Activated T-helper 2 cell treated with anti-CD3 and anti-CD28 coated beads, Interferon-gamma antibody, Interleukin-2, Interleukin-4, amounts not matched to agents 10 μg/mL and 5 μg/mL and 100 μg/mL, durations not matched to agents 14 hours and 24 hours and 36 hours (primary cell): Measurements from ENCODE around the gene ELP2. TPM values are rescaled to one million over a fixed set of nuclear protein-coding genes. Genes with fewer than 3 reads are reported as not detected.
A peak's percentile ranks its signal among the peaks of the same experiment; 100 is the strongest.

Experiments
- DNase-seq: peaks from one replicate; pipeline ENCODE4 v3.0.0; 2021; ENCODE audit warnings: low spot score
- H3K27ac Mint-ChIP-seq: one replicate; pipeline ENCODE4 v1.8.0; 2021; ENCODE audit warnings: mixed read lengths
- H3K27me3 Mint-ChIP-seq: one replicate; pipeline ENCODE4 v1.8.0; 2021; ENCODE audit warnings: low read depth, mixed read lengths
- H3K36me3 Mint-ChIP-seq: one replicate; pipeline ENCODE4 v1.8.0; 2021; ENCODE audit warnings: low read depth, mixed read lengths
- H3K4me1 Mint-ChIP-seq: one replicate; pipeline ENCODE4 v1.8.0; 2021; ENCODE audit warnings: low read depth, mixed read lengths
- H3K4me3 Mint-ChIP-seq: one replicate; pipeline ENCODE4 v1.8.0; 2021; ENCODE audit warnings: low read depth, mild to moderate bottlenecking, moderate library complexity, mixed read lengths
- H3K9me3 Mint-ChIP-seq: one replicate; pipeline ENCODE4 v1.8.0; 2021; ENCODE audit warnings: mixed read lengths
- intact Hi-C: fragments of 100-400 bp; cut with micrococcal nuclease; formaldehyde crosslinking; loops from one replicate; pipeline ENCODE4 v1.15.1; 2023
- total RNA-seq: library from RNA; stranded (reverse); gene quantifications from 2 replicates; pipeline ENCODE4 v1.2.3, GENCODE V29; 2022

The ELP2 gene
- total RNA-seq, 1 donor from 2014 or later = 93.3 TPM

DNA sequence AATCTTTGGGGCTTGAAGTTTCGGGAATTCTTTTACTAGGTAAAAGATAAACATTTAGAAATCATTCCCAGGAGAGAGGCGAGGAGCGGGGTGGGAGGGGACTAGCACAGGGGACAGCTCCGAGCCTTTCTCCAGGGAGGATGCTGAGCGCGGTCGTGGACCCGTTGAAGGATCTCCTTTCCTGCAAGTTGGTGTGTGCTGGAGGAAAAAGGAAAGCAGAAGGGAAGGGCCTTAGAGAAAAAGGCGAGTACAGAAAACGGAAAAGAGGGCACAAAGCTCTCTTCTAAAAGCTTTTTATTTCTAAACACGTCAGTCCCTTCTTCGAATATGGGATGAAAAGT is 1.2 kb upstream of the ELP2 start:
- Mint-ChIP-seq H3K4me3 (peak overlapping the region; percentile 95), H3K9me3 (no peaks in the 10 kb centered on the region), H3K4me1 (peaks cover 46% of the 10 kb centered on the region), H3K27ac (peak overlapping the region; percentile 85), H3K36me3 (peaks cover 56% of the 10 kb centered on the region), H3K27me3 (no peaks in the 10 kb centered on the region)
- intact Hi-C loops = loop anchor here (2.0 to 5.0 kb wide), 4 partner anchors 111 to 1086 kb away; partner anchors contain the start of genes KIAA1328, MAPRE2, TPGS2 and ZNF397
- no peak for DNase-seq

DNA sequence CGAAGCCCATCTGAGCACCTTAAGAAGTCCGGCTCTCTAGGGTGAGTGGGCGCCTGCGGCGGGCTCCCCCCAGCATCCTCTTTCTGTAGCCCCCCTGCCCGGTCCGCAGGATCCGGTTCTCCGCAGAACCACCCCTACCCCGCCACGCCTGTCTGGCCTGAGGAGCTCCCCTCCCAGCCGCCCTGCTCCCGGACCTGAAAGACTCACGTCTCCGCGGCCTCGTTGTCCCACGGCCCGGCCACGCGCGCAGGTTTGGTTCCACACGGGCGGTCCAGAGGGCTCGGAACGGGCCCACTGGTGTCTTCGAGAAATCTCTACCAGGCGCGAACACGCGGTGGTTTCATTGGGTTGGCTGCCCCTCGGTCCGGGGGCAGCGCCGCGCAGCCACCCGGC is 796 bp upstream of the ELP2 start:
- Mint-ChIP-seq H3K27me3 (no peaks in the 10 kb centered on the region), H3K36me3 (peaks cover 56% of the 10 kb centered on the region), H3K9me3 (no peaks in the 10 kb centered on the region), H3K27ac (peak overlapping the region; percentile 93), H3K4me3 (peak overlapping the region; percentile 95), H3K4me1 (peaks cover 44% of the 10 kb centered on the region)
- no peak for DNase-seq
- intact Hi-C loops = loop anchor here (1.0 to 5.0 kb wide), 6 partner anchors 62 to 1087 kb away; partner anchors contain the start of genes KIAA1328, MAPRE2, RMP24 and RPRD1A

DNA sequence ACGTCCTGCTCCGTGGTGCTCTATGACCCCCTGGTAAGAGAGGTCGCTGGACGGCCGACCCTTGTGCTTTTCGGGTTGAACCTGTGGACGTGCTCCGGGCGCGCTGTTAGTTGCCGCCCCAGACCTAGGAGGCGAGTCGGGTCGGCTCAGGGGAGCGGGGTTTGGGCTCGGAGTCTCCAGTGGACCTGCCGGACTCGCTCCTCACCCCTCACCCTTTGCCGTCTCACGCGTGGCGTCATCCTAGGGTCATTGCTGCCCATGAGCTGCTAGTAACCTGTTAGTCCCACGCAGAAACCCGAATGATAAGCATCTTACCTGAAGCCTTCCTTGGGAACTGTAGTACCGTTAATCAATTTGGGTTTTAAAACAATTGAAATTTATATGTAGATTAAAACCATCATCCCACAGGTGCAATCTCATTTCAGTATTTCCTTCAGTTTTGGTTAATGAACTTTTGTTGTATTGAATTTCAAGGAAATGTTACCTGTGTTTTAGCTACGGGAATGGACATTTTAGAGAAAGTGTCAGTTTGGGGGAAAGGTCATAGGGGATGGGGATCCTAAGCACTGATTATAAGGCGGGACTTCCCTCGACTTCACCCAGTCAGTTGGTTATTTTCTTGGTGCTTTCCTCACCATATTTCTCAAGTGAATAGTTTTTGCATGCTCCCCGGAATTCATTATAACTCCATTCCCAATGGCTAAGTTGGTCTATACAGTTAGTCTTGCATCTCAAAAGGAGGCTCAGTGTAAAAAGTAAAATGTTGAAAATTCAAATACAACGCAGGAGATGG is 536 bp downstream of the ELP2 start:
- DNase-seq = no peak
- intact Hi-C loops = no loop called here
- Mint-ChIP-seq H3K27ac (peak overlapping the region; percentile 93), H3K27me3 (no peaks in the 10 kb centered on the region), H3K4me1 (peaks cover 43% of the 10 kb centered on the region), H3K36me3 (peaks cover 45% of the 10 kb centered on the region), H3K9me3 (no peaks in the 10 kb centered on the region), H3K4me3 (peak overlapping the region; percentile 95)

DNA sequence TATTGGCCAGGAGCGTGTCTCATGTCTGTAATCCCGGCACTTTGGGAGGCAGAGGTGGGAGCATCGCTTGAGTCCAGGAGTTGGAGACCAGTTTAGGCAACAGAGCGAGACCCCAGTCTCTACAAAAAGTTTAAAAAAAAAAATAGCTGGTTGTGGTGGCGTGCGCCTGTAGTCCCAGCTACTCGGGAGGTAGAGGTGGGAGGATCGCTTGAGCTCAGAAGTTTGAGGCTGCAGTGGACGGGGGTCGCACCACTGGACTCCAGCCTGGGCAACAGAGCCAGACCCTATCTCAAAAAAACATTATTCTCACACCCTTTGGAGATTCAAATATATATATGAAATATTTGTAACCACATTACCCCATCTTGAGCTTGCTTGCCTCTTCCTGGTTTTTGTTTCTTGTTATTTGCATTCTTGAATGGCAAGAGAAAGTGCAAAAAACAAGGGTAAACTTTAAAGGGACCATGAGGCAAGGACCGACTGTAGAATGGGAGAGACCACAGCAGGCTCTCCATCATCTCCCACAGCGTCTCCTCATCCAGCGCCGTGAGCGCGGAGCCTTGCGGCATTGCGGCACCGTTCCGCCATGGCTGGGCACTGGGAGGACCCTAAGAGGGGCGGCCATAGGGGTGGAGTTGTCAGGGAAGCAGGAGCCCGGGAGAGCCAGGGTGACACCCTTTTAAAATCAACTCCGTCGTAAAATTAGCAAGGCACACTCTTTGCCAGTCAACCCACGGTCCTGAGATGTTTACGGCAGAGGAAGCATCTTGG is 1.4 kb downstream of the ELP2 start:
- H3K36me3 Mint-ChIP-seq = peaks cover 46% of the 10 kb centered on the region
- H3K4me1 Mint-ChIP-seq = peaks cover 39% of the 10 kb centered on the region
- intact Hi-C loops = no loop called here

DNA sequence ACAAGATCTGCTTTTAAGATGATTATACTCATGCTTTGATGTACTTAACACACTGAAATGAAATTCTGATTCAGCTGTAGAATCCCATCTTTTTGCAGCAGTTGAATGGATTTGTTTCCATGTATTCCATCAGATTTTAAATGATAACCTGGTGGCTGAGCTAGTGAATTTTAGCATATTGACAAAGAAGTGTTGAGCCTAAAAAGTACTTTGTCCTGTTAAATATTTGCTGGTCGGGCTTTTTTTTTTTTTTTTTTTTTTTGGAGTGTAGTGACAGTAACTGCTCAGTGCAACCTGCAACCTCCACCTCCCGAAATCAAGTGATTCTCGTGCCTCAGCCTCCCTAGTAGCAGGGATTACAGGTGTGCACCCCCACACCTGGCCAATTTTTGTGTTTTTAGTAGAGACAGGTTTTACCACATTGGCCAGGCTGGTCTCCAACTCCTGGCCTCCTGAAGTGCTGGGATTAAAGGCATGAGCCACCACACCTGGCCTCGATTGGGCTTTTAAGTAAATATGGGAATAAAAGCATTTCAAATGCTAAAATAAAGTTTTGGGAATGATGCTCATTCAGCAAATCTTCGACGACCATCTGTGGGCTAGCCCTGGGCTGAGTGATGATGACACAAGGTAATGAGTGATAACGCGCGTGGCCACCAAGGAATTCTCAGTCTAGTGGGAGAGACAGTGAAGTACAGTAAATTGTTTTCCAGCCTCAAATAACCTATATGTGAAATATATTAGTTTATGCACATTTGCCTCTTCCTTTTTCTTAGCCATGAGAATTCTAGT is 2.2 kb downstream of the ELP2 start:
- H3K4me1 Mint-ChIP-seq = peaks cover 31% of the 10 kb centered on the region
- H3K36me3 Mint-ChIP-seq = peaks cover 46% of the 10 kb centered on the region
- H3K4me3 Mint-ChIP-seq = peak overlapping the region; percentile 45
- H3K27me3 Mint-ChIP-seq = no peaks in the 10 kb centered on the region
- no peak for DNase-seq
- H3K27ac Mint-ChIP-seq = no peak overlapping the region
- intact Hi-C loops = no loop called here
- no peaks in the 10 kb centered on the region for H3K9me3 Mint-ChIP-seq

More for the DNA sequence above, 1.4 kb downstream of the ELP2 start:
- Mint-ChIP-seq H3K9me3 (no peaks in the 10 kb centered on the region), H3K27ac (peak overlapping the region; percentile 93), H3K4me3 (peak overlapping the region; percentile 95), H3K27me3 (no peaks in the 10 kb centered on the region)
- no peak for DNase-seq

DNA sequence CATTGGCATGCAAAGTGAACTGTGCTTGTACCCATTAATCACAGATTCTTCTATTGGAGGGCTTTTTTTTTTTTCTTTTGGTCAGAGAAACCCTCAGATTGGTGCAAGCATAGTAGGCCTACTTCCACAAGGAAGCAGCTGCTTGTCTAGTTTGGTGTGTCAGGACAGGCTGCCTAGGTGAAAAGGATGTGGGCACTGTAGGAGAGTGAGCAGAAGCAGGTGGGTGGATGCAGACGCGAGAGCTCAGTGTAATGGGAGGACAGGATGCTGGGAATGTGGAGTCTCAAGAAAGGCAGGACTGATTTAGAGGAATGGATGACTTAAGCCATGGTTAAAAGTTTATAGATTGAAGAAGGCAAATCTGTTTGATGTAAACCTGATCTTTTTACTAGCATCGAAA is 3.1 kb downstream of the ELP2 start:
- H3K4me3 Mint-ChIP-seq = no peak overlapping the region
- H3K4me1 Mint-ChIP-seq = peaks cover 26% of the 10 kb centered on the region
- peaks cover 50% of the 10 kb centered on the region for H3K36me3 Mint-ChIP-seq
- DNase-seq = no peak
- H3K9me3 Mint-ChIP-seq = no peaks in the 10 kb centered on the region
- intact Hi-C loops = no loop called here
- no peaks in the 10 kb centered on the region for H3K27me3 Mint-ChIP-seq
- no peak overlapping the region for H3K27ac Mint-ChIP-seq

DNA sequence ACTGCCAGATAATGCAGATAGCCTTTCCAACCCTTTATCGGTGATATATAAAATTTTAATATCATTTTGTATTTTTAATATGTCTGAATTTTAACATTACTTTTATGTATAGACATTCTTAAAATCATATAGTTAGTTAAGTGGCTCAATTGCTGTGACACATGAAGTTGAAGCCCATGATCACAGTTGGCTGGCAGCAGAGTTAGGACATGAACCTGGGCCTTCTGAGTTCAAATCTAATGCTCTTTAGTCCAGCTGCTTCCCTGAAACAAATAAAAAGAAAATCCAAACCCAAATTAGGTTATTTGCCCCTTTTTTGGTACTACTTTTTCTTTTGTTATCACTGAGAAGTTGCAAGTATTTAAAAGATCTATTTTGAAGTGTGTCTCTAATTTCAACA is 5.6 kb downstream of the ELP2 start:
- peaks cover 19% of the 10 kb centered on the region for H3K4me1 Mint-ChIP-seq

DNA sequence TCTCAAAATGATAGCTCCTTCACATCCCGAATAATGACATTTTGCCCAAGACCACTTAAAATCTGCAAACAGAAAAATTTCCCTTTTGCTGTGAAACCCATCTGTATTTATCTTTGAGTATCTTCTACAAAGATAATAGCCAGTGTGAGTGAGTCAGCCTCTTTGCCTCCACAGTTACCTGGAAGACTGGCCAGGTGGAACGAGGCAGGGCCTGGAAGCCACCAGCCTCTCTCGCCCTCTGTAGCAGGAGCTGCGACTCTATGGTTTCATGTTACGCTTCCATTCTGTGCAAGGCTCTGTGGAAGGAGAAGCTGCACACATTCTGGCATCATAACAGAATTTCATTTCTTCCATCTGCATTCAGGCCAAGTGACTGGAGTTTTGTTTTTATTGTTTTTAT is 9.5 kb downstream of the ELP2 start:
- Mint-ChIP-seq H3K4me1 (peaks cover 9% of the 10 kb centered on the region), H3K27me3 (no peaks in the 10 kb centered on the region), H3K4me3 (no peak overlapping the region), H3K36me3 (peaks cover 68% of the 10 kb centered on the region), H3K9me3 (no peaks in the 10 kb centered on the region), H3K27ac (no peak overlapping the region)
- intact Hi-C loops = no loop called here
- DNase-seq = no peak

More for the DNA sequence above, 5.6 kb downstream of the ELP2 start:
- Mint-ChIP-seq H3K9me3 (no peaks in the 10 kb centered on the region), H3K4me3 (no peak overlapping the region), H3K27me3 (no peaks in the 10 kb centered on the region), H3K27ac (no peak overlapping the region), H3K36me3 (peaks cover 62% of the 10 kb centered on the region)
- intact Hi-C loops = no loop called here
- DNase-seq = no peak

DNA sequence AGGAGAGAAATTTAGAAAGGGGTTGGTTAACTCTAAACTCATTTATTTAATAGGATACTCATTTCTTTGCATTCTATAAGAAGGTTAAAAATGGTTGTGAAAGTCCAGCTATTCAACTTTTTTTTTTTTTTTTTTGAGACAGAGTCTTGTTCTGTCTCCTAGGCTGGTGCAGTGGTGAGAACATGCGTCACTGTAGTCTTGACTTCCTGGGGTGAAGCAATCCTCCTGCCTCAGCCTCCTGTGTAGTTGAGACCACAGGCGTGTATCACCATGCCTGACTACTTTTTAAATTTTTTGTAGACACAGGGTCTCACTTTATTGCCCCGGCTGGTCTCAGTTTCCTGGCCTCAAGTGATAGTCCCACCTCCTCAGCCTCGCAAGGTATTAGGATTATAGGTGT is 11.9 kb downstream of the ELP2 start:
- H3K4me3 Mint-ChIP-seq = no peak overlapping the region
- H3K36me3 Mint-ChIP-seq = peaks cover 75% of the 10 kb centered on the region
- H3K9me3 Mint-ChIP-seq = no peaks in the 10 kb centered on the region
- intact Hi-C loops = no loop called here
- no peaks in the 10 kb centered on the region for H3K27me3 Mint-ChIP-seq
- DNase-seq = no peak
- H3K4me1 Mint-ChIP-seq = peaks cover 9% of the 10 kb centered on the region
- H3K27ac Mint-ChIP-seq = no peak overlapping the region

DNA sequence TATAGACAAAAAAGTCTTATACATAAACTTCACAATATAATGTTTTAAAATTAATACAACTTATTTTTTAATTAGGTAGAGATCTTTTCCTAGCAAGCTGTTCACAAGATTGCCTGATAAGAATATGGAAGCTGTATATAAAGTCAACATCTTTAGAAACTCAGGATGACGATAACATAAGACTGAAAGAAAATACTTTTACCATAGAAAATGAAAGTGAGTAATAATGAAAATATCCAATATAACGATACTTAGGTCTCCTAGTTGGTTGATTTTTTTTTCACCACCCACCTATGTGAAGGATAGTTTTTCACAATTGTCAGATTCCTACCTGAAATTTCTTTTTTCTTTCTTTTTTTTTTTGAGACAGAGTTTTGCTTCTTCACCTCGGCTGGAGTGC is 13.1 kb downstream of the ELP2 start:
- no peak for DNase-seq
- H3K36me3 Mint-ChIP-seq = peaks cover 76% of the 10 kb centered on the region
- intact Hi-C loops = no loop called here

DNA sequence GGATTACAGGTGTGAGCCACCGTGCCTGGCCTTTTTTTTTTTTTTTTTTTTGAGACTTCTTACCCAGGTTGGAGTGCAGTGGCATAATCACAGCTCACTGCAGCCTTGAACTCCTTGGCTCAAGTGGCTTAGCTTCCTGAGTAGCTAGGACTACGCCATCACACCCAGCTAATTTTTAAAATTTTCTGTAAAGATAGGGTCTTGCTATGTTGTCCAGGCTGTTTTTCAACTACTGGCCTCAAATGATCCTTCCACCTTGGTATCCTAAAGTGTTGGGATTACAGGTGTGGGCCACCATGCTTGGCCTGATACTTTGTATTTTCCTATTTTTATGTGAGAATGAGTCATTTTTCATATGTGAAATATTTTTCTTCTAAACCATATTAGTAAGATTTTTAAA is 13.7 kb downstream of the ELP2 start:
- H3K9me3 Mint-ChIP-seq = no peaks in the 10 kb centered on the region
- no peak for DNase-seq
- H3K36me3 Mint-ChIP-seq = peaks cover 76% of the 10 kb centered on the region
- intact Hi-C loops = no loop called here
- H3K27ac Mint-ChIP-seq = no peak overlapping the region
- no peaks in the 10 kb centered on the region for H3K27me3 Mint-ChIP-seq
- peaks cover 9% of the 10 kb centered on the region for H3K4me1 Mint-ChIP-seq
- H3K4me3 Mint-ChIP-seq = no peak overlapping the region

More for the DNA sequence above, 13.1 kb downstream of the ELP2 start:
- H3K27me3 Mint-ChIP-seq = no peaks in the 10 kb centered on the region
- no peak overlapping the region for H3K27ac Mint-ChIP-seq
- peaks cover 9% of the 10 kb centered on the region for H3K4me1 Mint-ChIP-seq
- H3K4me3 Mint-ChIP-seq = no peak overlapping the region
- no peaks in the 10 kb centered on the region for H3K9me3 Mint-ChIP-seq

DNA sequence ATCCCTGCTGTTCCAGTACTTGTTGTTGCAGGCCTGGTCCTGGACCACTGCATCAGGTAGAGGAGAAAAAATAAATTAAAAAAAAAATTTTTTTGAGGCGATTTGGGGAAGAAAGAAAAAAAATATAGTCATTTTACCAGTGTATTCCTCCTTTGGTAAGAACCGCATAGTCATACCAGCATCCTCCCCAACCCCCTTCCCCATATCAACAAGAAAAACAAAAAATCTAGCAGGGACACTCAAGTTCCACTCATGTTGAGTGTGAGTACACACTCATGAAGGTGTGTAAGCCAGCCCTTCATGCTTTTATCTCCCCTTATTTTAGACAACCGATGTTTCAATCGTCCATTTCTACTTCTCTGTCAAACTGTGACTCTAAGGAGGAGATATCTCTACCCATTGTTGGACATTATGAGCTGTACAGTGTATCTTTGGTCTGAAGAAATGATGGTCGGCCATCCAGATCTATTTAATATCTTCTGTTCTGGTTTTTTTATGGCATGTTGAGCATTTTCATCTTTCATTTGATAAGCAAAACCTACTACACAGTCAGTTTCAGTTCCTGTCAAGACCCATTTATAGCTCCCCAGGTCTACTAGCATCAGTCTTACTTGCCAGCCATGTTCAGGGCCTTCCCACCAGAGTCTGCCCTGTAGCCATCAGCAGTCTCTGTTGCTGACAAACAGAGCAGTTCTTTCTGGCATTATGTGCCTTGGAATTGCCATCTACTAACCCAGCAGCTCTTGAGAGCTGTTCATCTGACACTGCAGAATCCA is 20.0 kb downstream of the ELP2 start:
- DNase-seq = no peak
- intact Hi-C loops = no loop called here
- peaks cover 16% of the 10 kb centered on the region for H3K4me1 Mint-ChIP-seq
- peaks cover 85% of the 10 kb centered on the region for H3K36me3 Mint-ChIP-seq
- no peak overlapping the region for H3K27ac Mint-ChIP-seq
- no peaks in the 10 kb centered on the region for H3K27me3 Mint-ChIP-seq
- no peak overlapping the region for H3K4me3 Mint-ChIP-seq
- no peaks in the 10 kb centered on the region for H3K9me3 Mint-ChIP-seq
